K562 (cell line): ENCODE data around the gene MVD. TPM values are rescaled to one million over a fixed set of nuclear protein-coding genes. Genes with fewer than 3 reads are reported as not detected.

ENCODE experiments used
- ATAC-seq: fragments of 200-7000 bp; cut with Tn5 transposase; 3 replicates; pipeline ENCODE4 v1.9.1; 2020; ENCODE audit warnings: moderate library complexity
- BruUV-seq: library from RNA; stranded (reverse); fragments of 400-500 nt; replicated peaks from 2 replicates; lab custom pipeline; 2021; lab: Mats Ljungman, UMichigan
- CTCF ChIA-PET: fragments of 300-600 bp; formaldehyde crosslinking; extraction: SDS; loops from one replicate; lab custom pipeline; 2021; ENCODE audit warnings: low intra/inter-chr PET ratio; lab: Yijun Ruan, JAX
- POLR2A ChIA-PET: fragments of 300-600, 350-650 bp; sonication (Branson Sonifier 250); formaldehyde crosslinking; extraction: SDS; loops from one replicate; lab custom pipeline; 2021; ENCODE audit warnings: antibody characterized with exemption, inconsistent platforms; lab: Yijun Ruan, JAX
- DNase-seq, 4 experiments: peaks; one replicate each; pipeline versions ENCODE4 v3.0.0 to v3.0.0-alpha.2; 2011 to 2018; ENCODE audit warnings: low spot score in 3 of 4, mixed read lengths in 3 of 4; ENCODE audit errors: extremely low read depth in 1 of 4
- FAIRE-seq: peaks from 2 replicates; lab custom pipeline; 2011; peaks lifted over from hg19 to GRCh38; lab: Jason Lieb, UNC
- H2AFZ ChIP-seq: 2 replicates; pipeline ENCODE4 v1.6.0; 2011; ENCODE audit warnings: low read depth, low read length, control low read depth, inconsistent platforms
- H3K27ac ChIP-seq: fragments of 200-600 bp; 3 replicates; pipeline ENCODE4 v1.8.0; 2011; ENCODE audit warnings: low read depth, mild to moderate bottlenecking, control low read depth, inconsistent platforms, low read length, moderate library complexity, mixed read lengths; ENCODE audit errors: extremely low read depth
- H3K27me3 ChIP-seq, 2 experiments: fragments of 300-600 bp in 1 of 2; 2 replicates in 1 of 2; 3 replicates in 1 of 2; pipeline versions ENCODE4 v1.6.0 to v1.8.0; 2011; ENCODE audit warnings: inconsistent platforms in 2 of 2, low read length in 2 of 2, mild to moderate bottlenecking in 1 of 2, mixed read lengths in 1 of 2, moderate library complexity in 1 of 2; ENCODE audit not compliant: control insufficient read depth in 2 of 2, insufficient read depth in 2 of 2
- H3K36me3 ChIP-seq: fragments of 300-600 bp; 3 replicates; pipeline ENCODE4 v1.8.0; 2011; ENCODE audit warnings: mild to moderate bottlenecking, low read length, inconsistent platforms; ENCODE audit not compliant: control insufficient read depth, insufficient read depth
- H3K4me1 ChIP-seq, 2 experiments: fragments of 200-600 bp in 1 of 2; replicated peaks in 1 of 2; 2 replicates in 1 of 2; 3 replicates in 1 of 2; pipeline versions ENCODE4 v1.5.1 to v1.8.0; 2011; ENCODE audit warnings: inconsistent platforms in 2 of 2, low read length in 2 of 2, mild to moderate bottlenecking in 1 of 2, mixed read lengths in 1 of 2, moderate library complexity in 1 of 2; ENCODE audit not compliant: control insufficient read depth in 2 of 2, insufficient read depth in 2 of 2
- H3K4me2 ChIP-seq: 2 replicates; pipeline ENCODE4 v1.6.1; 2011; ENCODE audit warnings: low read length, control low read depth, inconsistent platforms, mixed read lengths; ENCODE audit not compliant: insufficient read depth
- H3K4me3 ChIP-seq: fragments of 200-600 bp; sonication (generic), shearing (Covaris generic); 2 replicates; pipeline ENCODE4 v1.5.1; 2016; ENCODE audit warnings: control low read depth, inconsistent platforms
- H3K79me2 ChIP-seq: fragments of 200-600 bp; 3 replicates; pipeline ENCODE4 v1.8.0; 2011; ENCODE audit warnings: low read length, inconsistent platforms; ENCODE audit not compliant: control insufficient read depth, insufficient read depth
- H3K9ac ChIP-seq, 2 experiments: 2 replicates each; pipeline versions ENCODE4 v1.6.0 to v1.6.1; 2011; ENCODE audit warnings: low read depth in 2 of 2, low read length in 2 of 2, control low read depth in 1 of 2, inconsistent platforms in 1 of 2, mild to moderate bottlenecking in 1 of 2, mixed read lengths in 1 of 2; ENCODE audit not compliant: insufficient read depth in 1 of 2
- H3K9me1 ChIP-seq: one replicate; pipeline ENCODE4 v1.6.0; 2011; ENCODE audit warnings: inconsistent platforms, mild to moderate bottlenecking, low read length, moderate library complexity; ENCODE audit not compliant: control insufficient read depth, insufficient read depth
- H3K9me3 ChIP-seq: replicated peaks from 2 replicates; pipeline ENCODE4 v1.5.1; 2011; ENCODE audit warnings: low read depth, low read length, inconsistent platforms; ENCODE audit not compliant: control insufficient read depth, insufficient read depth
- H4K20me1 ChIP-seq: replicated peaks from 2 replicates; pipeline ENCODE4 v1.6.1; 2011; ENCODE audit warnings: low read length, inconsistent platforms, mixed read lengths; ENCODE audit not compliant: control insufficient read depth, insufficient read depth
- BRF1 ChIP-seq: IDR thresholded peaks from 3 replicates; pipeline ENCODE4 v1.6.1; 2011; ENCODE audit warnings: borderline replicate concordance, mild to moderate bottlenecking; ENCODE audit not compliant: insufficient read length; ENCODE audit errors: extremely low read depth
- CHD1 ChIP-seq: fragments of 200-600 bp; sonication (generic); IDR thresholded peaks from one replicate; pipeline ENCODE4 v1.6.1; 2012; ENCODE audit warnings: mild to moderate bottlenecking, moderate library complexity, low read length, inconsistent platforms
- CREB1 ChIP-seq, 2 experiments: sonication (generic) in 1 of 2; formaldehyde crosslinking in 1 of 2; IDR thresholded peaks; 2 replicates each; pipeline versions ENCODE4 v1.6.1 to v1.8.0; 2012 to 2022; ENCODE audit warnings: inconsistent platforms in 1 of 2, mild to moderate bottlenecking in 1 of 2, missing genetic modification reagents in 1 of 2, moderate library complexity in 1 of 2
- CSDE1 ChIP-seq, 2 experiments: fragments of 450-650 bp; IDR thresholded peaks; 2 replicates each; pipeline ENCODE4 v1.6.1; 2016; ENCODE audit warnings: mild to moderate bottlenecking in 1 of 2
- HMG20A ChIP-seq: fragments of 450-650 bp; formaldehyde crosslinking; conservative IDR thresholded peaks from 2 replicates; pipeline ENCODE4 v1.4.0; 2020; ENCODE audit warnings: mild to moderate bottlenecking, mixed read lengths
- KLF13 ChIP-seq: fragments of 450-650 bp; IDR thresholded peaks from 2 replicates; pipeline ENCODE4 v1.6.1; 2016; ENCODE audit warnings: missing genetic modification characterization, low read depth, mild to moderate bottlenecking, missing compliant biosample characterization, moderate library complexity, borderline replicate concordance
- MEF2A ChIP-seq: IDR thresholded peaks from 2 replicates; pipeline ENCODE4 v1.6.1; 2011; ENCODE audit warnings: low read depth, mild to moderate bottlenecking, low read length, moderate library complexity; ENCODE audit not compliant: control insufficient read depth
- NFIC ChIP-seq: fragments of 450-650 bp; IDR thresholded peaks from 2 replicates; pipeline ENCODE4 v1.6.1; 2017; ENCODE audit warnings: mild to moderate bottlenecking, inconsistent platforms
- PCBP2 ChIP-seq: fragments of 200-400 bp; formaldehyde crosslinking; IDR thresholded peaks from 2 replicates; pipeline ENCODE4 v1.6.1; 2018; ENCODE audit warnings: low read length, low read depth, mild to moderate bottlenecking, moderate library complexity; ENCODE audit not compliant: poor library complexity, severe bottlenecking
- POLR2G ChIP-seq: fragments of 200-400 bp; formaldehyde crosslinking; IDR thresholded peaks from 2 replicates; pipeline ENCODE4 v1.6.1; 2017; ENCODE audit warnings: low read depth, mild to moderate bottlenecking, antibody characterized with exemption, low read length, moderate library complexity
- PTRF ChIP-seq: fragments of 450-650 bp; IDR thresholded peaks from 2 replicates; pipeline ENCODE4 v1.6.1; 2016; ENCODE audit warnings: mild to moderate bottlenecking, missing genetic modification characterization, missing compliant biosample characterization
- RCOR1 ChIP-seq, 2 experiments: IDR thresholded peaks; 2 replicates each; pipeline ENCODE4 v1.6.1; 2012; ENCODE audit warnings: low read depth in 2 of 2, low read length in 2 of 2, borderline replicate concordance in 1 of 2, improper control_type of control experiment in 1 of 2
- SMAD1 ChIP-seq: fragments of 150-350 bp; IDR thresholded peaks from 2 replicates; pipeline ENCODE4 v1.6.1; 2014; ENCODE audit warnings: low read length, low read depth; ENCODE audit not compliant: partially characterized antibody
- TAF1 ChIP-seq: IDR thresholded peaks from 2 replicates; pipeline ENCODE4 v1.6.1; 2011; ENCODE audit warnings: mild to moderate bottlenecking, low read length, moderate library complexity; ENCODE audit not compliant: insufficient read depth, control insufficient read depth, severe bottlenecking; ENCODE audit errors: extremely low read depth
- WGBS: fragments of 100-300 bp; shearing (Covaris generic); methylation state at CpG from one replicate; pipeline ENCODE4 v1.1.6; 2016; ENCODE audit warnings: low coverage, mixed read lengths; ENCODE audit not compliant: insufficient coverage; ENCODE audit errors: missing lambda C conversion rate; 5-methylcytosine and 5-hydroxymethylcytosine counted together
- in situ Hi-C: fragments of 300-500 bp; cut with MboI; formaldehyde crosslinking; loops from 4 replicates; pipeline ENCODE4 v1.15.0; 2018; ENCODE audit warnings: inconsistent platforms, mixed read lengths
- intact Hi-C: fragments of 100-400 bp; cut with micrococcal nuclease; formaldehyde crosslinking; loops from 2 replicates; pipeline ENCODE4 v1.14.2; 2022
- polyA plus RNA-seq, 8 experiments: library from polyadenylated mRNA; depleted of rRNA in 4 of 8; stranded (reverse) in 5 of 8; unstranded in 3 of 8; fragments of >200 nt; fragmentation: Nextera tagmentation in 2 of 8; fragmentation: Illumina TruSeq in 1 of 8; extraction: Ambion mirVana in 2 of 8; extraction: Trizol in 1 of 8; gene quantifications; 2 replicates each; pipeline versions ENCODE4 v1.2.1 to v1.2.3, GENCODE V29; 2011 to 2014; ENCODE audit warnings: inconsistent platforms in 1 of 8, missing spikeins in 1 of 8
- total RNA-seq, 7 experiments: library from RNA; depleted of rRNA in 6 of 7; stranded (reverse); fragments of >200 nt in 6 of 7; fragmentation: Illumina TruSeq in 2 of 7; extraction: Trizol in 2 of 7; gene quantifications; 2 replicates each; pipeline versions ENCODE4 v1.2.1 to v1.2.3, GENCODE V29; 2011 to 2021; ENCODE audit warnings: low replicate concordance in 1 of 7
- TF ChIP-seq, protein P1 (sequence below): sonication (generic); IDR thresholded peaks from 2 replicates; pipeline ENCODE4 v1.6.1; 2016

Gene MVD
- total and polyA plus RNA-seq, 9 of the 15 experiments (the other 6 are each of a cell fraction or from before 2014, with no cell fraction given), result 12.2 to 141 (median 45.3) TPM

DNA sequence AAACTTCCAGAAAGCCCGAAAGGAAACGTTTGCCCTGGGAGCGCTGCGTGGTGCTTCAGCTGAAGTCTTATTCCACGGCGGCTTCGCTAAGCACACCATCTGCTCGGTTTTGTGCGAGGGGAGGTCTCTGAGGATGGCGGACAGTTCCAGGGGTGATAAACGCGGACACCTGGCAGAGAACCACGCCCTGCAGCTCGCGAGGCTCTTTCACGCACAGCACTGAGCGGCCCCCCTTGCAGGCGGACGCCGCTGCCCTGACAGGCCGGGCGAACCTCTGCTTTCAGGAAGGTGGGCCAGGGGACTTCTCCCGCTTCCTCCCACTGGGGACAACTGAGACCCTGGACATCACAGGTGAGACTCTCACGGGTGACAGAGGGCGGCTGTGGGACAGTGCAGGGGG is 3.7 kb downstream of the MVD start (continued):
- TF ChIP-seq MEF2A (no peak), POLR2G (0 out of 2 replicates have a peak, but pooled peaks have one; percentile 24), PCBP2 (no peak), SMAD1 (no peak), NFIC (0 out of 2 replicates have a peak, but pooled peaks have one; percentile 1)
- TF ChIP-seq, protein P1, sequence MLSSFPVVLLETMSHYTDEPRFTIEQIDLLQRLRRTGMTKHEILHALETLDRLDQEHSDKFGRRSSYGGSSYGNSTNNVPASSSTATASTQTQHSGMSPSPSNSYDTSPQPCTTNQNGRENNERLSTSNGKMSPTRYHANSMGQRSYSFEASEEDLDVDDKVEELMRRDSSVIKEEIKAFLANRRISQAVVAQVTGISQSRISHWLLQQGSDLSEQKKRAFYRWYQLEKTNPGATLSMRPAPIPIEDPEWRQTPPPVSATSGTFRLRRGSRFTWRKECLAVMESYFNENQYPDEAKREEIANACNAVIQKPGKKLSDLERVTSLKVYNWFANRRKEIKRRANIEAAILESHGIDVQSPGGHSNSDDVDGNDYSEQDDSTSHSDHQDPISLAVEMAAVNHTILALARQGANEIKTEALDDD, result no peak

DNA sequence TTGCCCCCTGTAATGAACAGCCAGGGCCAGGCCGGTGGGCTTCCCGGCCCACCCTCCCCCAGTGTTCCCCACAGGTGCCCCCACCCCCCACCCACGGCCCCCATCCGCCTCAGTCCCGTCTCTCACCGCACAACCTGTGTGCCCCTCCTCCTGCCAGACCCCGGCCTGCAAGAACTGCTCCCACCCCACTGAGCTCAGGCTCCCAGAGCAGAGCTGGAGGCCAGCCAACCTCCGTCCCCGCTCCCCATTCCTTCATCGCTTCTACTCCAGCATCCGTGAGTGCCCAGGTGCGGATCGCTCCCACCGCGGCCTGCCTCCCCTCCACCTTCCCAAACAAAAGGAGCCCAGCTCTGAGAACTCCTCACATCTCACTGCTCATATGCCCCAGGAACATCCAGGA is 4.2 kb downstream of the MVD start:
- 96% methylated on average over 15 of the region's 15 CpGs for WGBS
- ATAC-seq (no peak), FAIRE-seq (no peak), DNase-seq (no peak)
- Histone ChIP-seq H3K4me2 (no peak overlapping the region), H2AFZ (no peak overlapping the region), H3K79me2 (peaks cover 63% of the 10 kb centered on the region), H3K9me3 (no peaks in the 10 kb centered on the region), H3K4me1 (peaks cover 12 to 89% of the 10 kb centered on the region in 2 experiments), H4K20me1 (peaks cover 10% of the 10 kb centered on the region; the same call in 1 of the 2 replicates), H3K9ac (peak overlapping the region in 1 of 2 experiments; percentile 79; a peak in 2 of 4 replicates), H3K27me3 (no peaks in the 10 kb centered on the region), H3K36me3 (peaks cover 66% of the 10 kb centered on the region; the same call in 2 of the 3 replicates), H3K4me3 (no peak overlapping the region), H3K9me1 (no peaks in the 10 kb centered on the region), H3K27ac (no peak overlapping the region)
- CTCF ChIA-PET, result no interaction called here
- POLR2A ChIA-PET, result no interaction called here
- BruUV-seq, result no TSS peak
- intact Hi-C loops, result no loop called here
- TF ChIP-seq CSDE1 (IDR thresholded peaks at IDR 0.05), result no peak
- no peak for TF ChIP-seq KLF13
- TF ChIP-seq PTRF (tag), result no peak
- no peak for TF ChIP-seq CREB1 (IDR thresholded peaks at IDR 0.05)
- TF ChIP-seq CREB1 (CRISPR knock-in tag; IDR thresholded peaks at IDR 0.05), result no peak
- no peak for TF ChIP-seq TAF1
- peak; percentile 2; the same call in 1 of the 2 replicates for TF ChIP-seq POLR2G
- TF ChIP-seq BRF1, result no peak
- no peak for TF ChIP-seq CHD1
- peak; percentile 40; the same call in 1 of the 2 replicates for TF ChIP-seq NFIC
- TF ChIP-seq HMG20A (CRISPR knock-in tag), result no peak
- no peak for TF ChIP-seq RCOR1 (IDR thresholded peaks at IDR 0.05; ENCODE audit: borderline replicate concordance in 1 of 2, low read depth in 2 of 2, low read length in 2 of 2)
- in situ Hi-C loops, result no loop called here
